Activated T-cell treated with anti-CD3 and anti-CD28 coated beads for 24 hours (primary cell): ENCODE data around the gene AATK.
A peak's percentile ranks its signal among the peaks of the same experiment; 100 is the strongest.

Experiments used
- DNase-seq: peaks from one replicate; pipeline ENCODE4 v3.0.0-alpha.2; 2020; ENCODE audit warnings: low read depth

AATK gene

GRCh38 chr17:81143200-81143527 lies 22.9 kb downstream of the AATK start:
- no peak for DNase-seq

DNA sequence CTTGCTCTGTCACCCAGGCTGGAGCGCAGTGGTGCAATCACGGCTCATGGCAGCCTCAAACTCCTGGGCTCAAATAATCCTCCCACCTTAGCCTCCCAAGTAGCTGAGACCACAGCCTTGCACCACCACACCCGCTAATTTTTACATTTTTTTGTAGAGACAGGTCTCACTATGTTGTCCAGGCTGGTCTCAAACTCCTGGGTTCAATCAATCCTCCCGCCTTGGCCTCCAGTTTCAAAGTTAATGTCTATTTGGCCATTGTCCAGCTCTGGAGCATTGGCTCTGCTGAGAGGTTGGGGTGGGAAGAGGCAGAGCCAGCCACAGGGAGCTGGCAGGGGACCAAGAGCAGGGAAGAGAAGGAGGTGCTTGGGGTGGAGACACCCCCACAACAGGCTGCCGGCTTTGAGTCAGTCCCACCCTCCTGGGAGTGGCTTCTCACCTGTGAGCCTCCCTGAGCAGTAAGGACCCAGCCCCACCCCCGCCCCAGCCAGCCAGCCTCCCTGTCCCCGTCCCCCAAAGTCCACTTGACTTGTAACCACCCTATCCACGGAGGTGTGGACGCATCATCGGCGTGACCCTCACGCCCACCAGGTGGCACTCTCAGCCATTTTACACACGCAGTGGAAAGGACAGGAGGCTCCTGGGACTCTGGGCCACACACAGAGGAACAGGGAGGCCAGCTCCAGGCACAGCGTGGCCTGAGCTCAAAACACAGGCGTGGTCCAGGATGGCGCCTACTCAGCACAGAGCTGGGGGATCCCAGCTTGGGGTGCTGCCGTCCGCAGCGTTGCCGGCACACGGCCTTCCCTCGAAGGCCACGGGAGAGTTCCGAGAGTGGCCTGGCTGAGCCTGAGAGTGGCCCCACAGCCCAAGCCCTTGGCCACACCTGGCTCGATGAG lies 23.5 kb downstream of the AATK start:
- peak; percentile 39 for DNase-seq

DNA sequence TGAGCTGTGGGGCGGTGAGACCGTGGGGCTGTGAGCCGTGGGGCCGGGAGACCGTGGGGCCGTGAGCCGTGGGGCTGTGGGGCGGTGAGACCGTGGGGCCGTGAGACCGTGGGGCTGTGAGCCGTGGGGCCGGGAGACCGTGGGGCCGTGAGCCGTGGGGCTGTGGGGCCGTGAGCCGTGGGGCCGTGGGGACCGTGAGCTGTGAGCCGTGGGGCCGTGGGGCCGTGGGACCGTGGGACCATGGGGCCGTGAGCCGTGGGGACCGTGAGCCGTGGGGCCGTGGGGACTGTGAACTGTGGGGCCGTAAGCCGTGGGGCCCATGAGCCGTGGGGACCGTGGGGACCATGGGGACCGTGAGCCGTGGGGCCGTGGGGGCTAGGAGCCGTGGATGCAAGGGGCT lies 25.3 kb downstream of the AATK start:
- DNase-seq: no peak

- no peak for DNase-seq
These were observed 26.0 kb downstream of the AATK start for GRCh38 chr17:81140018-81140417.

- DNase-seq: no peak
These were observed 26.6 kb downstream of the AATK start for GRCh38 chr17:81139428-81139827.

GRCh38 chr17:81138500-81138899 lies 27.5 kb downstream of the AATK start:
- no peak for DNase-seq

DNA sequence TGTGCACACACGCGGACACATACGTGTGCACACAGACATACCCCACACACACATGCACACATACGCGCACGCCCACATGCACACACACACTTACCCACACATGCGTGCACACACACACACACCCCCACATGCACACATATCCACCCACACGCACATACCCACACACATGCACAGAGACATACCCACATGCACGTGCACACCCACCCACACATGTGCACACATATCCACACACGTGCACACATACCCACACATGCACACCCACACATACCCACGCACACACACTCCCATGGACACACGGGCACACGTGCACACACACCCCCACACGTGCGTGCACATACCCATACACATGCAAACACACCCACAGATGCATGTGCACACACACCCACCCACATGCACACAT lies 27.9 kb downstream of the AATK start:
- no peak for DNase-seq

DNA sequence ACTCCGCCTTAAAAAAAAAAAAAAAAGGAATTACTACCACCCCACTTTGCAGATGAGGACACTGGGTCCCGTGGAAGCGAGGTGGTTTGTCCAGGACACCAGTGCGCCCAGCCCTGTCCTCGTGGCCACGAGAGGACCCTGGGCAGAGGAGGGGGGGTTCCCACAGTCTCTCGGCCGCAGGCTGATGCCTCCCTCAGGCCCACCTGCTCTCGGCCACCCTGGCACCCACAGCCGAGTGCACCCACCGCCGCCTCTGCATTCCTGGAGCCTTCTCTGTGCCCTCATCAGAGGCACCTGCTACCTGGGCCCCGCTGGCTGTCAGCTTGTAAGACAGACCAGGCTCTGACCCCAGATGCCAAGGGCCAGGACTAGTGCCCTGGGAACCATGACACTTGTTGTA lies 28.8 kb downstream of the AATK start:
- DNase-seq: no peak

GRCh38 chr17:81136366-81136765 lies 29.7 kb downstream of the AATK start:
- DNase-seq: no peak

DNA sequence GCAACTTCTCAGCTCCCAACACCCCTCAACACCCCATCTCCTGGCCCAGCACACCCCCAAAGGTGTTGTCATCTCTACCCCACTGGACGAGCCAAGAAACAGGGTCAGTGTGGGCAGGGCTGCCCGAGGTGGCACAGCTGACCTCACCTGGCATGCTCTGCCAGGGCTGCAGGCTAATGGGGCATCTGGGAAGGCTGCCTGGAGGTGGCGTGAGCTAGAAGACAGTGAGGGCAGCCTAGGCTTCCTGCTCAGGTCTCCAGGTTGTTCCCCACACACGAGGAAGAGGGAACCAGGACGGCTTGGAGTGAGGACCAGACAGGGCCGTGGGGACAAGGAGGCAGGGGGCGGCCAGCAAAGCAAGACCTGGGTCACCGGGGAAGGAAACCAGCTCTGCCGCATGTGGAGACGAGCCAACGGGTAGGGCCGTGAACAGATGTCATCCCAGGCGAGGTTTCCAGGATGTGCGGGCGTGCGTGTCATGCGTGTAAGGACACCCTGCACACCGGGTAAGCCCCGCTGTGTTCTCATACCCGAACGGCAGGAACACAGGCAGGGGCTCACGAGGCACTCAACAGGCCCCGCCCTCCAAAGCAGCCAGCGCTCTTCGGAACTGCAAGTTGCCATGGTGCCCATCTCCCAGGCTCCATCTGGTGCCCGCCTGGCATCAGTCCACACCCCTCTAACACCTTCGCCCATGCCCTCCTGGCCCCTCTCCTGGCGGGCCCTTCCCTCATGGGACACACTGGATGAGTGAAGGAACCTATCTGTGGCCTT lies 30.3 kb downstream of the AATK start:
- no peak for DNase-seq

DNA sequence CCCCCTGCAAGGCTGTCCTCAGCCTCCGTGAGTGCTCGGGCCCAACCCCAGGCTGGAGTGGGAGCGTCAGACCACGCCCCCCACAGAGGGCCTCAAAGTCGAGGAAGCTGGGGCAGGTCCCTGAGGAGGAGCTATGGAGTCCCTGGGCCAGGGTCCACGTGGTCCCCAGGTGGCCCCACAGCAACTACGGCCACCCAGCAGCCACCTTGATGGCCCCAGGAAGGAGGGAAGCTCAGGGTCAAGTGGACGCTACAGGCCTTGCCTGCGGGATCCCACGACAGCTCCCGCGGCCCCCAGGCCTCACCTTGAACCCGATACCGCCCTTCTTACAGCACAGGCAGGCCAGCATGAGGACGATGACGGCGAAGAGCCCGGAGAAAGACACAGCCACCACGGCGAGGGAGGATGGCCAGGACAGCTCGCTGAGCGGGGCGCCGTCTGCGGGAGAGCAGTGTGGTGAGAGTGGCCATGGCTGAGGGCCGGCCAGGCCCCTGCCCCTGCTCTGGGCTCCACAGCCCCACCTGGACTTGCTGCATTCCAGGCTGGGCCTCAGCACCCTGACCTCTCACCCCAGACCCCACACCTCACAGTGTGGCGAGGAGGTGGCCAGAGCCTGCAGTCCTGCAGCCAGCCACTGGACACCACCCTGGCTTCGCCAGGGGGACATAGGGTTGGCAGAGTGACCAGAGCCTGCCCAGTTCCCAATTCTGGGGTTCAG lies 31.8 kb downstream of the AATK start:
- DNase-seq: no peak

DNA sequence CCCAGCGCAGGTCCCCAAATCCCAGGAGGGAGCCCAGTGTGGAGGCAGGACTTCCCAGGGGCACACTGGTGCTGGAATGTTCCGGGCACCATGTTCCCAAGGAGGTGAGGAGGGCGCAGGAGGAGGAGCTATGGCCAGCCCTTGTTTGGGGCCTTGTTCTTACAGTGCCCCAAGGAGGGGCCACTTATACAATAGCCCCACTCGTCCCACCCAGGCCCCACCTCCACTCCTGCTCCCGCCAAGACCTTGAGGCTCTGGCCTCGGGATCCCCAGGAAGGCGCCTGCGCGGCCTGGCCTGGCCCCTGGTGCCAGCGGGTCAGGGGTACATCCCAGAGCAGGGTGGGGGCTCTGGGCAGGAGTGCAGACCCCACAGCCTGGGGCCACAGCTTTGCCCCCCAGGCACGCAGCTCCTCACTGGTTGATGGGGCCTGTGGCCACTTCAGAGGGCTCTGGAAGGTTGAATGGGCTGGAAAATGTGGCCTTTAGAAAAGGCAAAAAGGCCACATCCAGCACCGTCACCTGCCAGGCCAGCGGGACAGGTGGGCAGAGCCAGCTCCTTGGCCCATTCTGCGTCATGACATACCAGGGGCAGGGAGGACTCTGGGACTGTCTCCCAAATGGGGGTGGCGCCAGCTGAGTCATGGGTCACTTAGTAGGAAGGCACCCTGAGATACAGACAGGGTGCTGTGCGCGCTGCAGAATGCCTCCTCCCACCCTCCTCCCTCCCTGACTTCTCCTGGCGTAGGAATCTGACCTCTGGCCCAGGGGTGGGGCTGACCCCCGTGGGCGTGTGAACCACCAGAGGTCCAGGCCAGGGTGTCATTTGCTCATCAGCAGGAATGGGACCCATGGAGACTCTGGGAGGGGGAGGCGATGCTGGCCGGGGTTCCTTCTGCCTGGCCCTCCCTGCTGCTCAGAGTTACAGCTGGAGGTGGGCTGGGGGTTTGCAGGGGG lies 33.0 kb downstream of the AATK start:
- no peak for DNase-seq

DNA sequence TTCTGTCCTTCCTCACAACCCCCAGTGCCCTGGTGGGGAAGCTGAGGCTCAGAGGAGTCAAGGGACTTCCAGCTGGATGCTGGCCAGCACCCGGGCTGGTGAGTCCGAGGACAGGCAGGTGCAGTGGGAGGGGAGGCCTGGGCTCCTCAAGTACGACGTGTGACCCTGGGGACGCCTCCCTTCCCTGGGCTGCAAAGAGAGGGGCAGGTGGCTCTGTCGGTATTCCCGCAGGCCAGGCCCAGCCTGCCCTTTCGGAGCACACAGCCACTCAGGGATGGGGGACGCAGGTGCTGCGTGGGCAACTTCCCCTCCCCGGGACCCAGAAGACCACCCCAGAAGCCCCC lies 33.9 kb downstream of the AATK start:
- DNase-seq: no peak

DNA sequence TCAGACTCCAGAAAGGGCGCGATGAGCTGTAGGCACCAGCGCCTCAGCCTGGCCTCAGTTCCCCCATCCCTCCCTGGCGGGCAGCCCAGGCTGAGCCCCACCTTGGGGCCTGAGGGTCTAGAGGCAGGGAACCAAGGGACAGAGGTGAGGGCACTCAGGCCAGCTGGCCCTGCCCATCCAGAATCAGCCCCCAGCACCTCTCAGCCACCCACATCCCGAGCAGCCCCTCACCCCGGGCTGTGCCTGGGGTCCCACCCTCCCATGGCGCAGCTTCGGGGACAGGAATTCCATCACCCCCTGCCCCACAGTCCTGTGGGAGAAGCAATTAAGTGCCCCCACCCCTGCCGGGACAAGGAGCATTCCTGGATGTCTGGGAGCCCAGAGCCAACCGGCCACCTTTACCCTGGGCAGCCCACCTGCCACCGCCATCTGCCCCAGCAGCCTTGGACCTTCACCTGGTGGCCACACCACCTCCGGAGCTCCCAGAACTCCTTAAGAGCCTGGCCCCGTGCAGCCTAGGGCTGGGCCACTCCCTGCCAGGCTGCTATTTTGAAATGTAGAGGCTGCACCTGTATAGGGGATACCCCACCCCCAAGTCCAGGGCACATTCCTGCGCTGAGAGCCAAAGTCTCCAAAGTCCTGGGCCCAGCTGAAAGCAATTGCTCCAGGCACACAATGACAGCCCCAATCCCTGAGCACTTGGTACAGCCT lies 34.4 kb downstream of the AATK start:
- no peak for DNase-seq

DNA sequence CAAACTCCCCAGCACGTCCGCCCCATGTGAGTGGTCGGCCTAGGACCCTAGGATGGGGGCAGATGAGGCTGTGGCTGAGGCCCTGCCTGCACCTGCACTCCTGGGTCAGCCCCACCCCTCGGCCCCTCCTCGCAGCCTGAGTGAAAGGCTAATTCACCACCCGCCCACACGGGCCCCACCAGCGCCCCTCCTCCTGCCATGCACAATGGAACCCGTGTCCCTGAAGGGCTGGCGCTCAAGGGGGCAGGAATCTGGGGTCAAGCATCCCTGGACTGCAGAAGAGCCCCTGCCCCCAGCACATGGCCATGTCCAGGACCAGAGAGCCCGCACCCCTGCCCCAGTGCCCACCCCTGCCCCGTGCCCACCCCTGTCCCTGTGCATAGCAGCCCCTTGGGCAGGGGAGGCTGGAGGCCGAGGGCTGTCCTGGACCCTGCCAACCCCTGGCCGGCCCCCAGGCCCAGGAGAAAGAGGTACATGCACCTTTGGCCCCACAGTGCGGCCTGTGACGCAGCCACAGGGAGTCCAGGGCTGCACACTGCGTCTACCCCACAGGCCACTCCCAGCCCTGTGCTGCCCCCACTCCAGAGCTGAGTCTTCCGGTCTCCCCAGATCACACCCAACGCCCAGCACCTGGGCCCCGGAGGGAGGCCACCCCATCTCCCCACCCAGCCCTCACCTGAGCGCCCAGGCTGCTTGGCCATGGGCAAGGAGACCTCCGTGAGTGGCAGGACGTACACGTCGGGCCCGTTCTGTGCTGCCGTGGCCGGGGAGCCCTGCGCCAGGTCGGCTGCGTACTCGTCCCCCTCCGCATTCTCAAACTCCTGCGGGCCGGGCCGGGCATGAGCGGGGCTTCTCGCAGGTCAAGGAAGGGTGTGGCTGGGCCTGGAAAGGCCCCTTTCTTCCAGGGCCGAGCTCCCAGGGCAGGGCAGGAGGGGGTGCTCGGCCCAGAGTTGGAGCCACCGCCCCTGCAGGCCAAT lies 35.3 kb downstream of the AATK start:
- no peak for DNase-seq

- no peak for DNase-seq
These were observed 36.2 kb downstream of the AATK start for GRCh38 chr17:81129711-81130367.

- DNase-seq: no peak
These were observed 36.7 kb downstream of the AATK start for GRCh38 chr17:81129289-81129688.

DNA sequence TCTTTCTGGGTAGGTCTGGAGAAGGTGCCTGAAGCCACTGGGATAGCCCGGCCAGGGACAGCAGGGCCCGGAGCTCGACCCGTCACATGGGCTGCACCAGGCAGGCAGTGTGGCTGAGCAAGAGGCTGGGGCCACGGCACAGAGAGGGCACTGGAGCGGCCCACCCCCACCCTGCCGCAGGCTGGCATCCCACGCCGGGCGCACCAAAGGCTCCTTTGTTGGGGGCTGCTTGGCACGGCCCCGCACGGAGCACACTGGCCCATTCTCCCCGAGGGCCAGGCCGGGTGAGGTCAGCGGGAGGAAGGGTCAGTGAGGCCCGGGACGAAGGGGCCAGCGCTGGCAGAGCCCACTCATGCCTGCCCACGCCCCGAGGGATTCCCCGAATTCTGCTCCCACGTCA lies 37.2 kb downstream of the AATK start:
- DNase-seq: no peak

DNA sequence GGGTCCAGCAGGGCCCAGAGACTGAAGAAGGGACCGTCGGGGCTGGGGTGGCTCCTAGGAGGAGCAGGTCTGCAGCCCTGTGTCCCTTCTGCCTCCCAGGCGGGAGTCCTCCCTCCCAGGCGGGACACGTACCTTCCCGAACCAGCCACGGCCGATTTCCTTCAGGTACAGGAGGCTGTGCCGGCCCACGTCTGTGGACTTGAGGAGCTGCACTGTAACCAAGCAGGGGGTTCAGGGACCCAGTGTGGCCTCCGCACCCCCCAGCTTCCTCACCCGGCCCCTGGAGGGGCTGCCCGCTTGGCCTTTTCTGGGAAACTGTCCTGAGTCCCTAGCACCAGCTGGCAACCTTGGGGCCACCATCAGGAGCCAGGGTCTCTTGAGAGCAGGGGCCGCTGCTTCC lies 37.7 kb downstream of the AATK start:
- no peak for DNase-seq
